Measurements from ENCODE around the gene ZNF470.

The ZNF470 gene

DNA sequence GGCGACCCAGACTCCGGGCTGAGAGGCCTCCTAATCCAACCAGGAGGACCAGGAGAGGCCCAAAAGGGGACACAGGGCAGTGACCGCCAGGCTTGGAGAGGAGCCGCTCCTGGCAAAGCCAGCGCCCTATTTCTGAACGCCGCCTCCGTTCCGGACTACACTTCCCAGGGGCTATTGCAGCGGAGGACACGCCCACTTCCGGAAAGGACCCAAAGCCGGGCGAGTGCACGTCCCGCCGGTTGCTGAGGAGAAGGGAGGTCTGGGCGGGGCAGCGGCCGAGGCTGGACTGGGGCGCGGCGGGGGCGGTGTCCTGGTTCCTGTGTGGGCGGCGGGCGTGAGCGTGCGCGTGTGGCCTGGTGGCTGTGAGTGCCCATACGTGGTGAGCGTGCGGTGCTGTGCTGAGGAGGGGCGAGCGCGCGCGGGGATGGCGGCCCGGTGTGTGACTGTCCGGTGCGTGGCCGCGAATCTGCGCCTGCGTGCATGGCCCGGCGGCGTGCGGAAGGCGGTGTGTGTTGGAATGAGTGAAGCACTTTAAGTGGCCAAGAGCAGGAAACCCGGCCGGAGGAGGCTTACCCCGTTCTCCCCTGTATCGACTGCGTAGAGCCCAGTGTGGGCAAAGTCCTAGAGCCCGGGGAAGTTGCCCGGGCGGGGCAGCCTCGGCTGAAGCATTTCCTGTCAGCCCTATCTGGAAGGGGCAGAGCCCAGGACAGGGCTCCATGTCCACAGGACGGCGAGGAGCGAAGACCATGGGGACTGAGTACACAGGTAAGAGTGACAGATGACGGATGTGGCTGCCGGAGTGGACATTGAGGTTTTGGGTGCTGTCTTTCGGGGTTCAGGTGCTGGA lies at the start of gene ZNF470 (continued):
- TF ChIP-seq, protein P1, sequence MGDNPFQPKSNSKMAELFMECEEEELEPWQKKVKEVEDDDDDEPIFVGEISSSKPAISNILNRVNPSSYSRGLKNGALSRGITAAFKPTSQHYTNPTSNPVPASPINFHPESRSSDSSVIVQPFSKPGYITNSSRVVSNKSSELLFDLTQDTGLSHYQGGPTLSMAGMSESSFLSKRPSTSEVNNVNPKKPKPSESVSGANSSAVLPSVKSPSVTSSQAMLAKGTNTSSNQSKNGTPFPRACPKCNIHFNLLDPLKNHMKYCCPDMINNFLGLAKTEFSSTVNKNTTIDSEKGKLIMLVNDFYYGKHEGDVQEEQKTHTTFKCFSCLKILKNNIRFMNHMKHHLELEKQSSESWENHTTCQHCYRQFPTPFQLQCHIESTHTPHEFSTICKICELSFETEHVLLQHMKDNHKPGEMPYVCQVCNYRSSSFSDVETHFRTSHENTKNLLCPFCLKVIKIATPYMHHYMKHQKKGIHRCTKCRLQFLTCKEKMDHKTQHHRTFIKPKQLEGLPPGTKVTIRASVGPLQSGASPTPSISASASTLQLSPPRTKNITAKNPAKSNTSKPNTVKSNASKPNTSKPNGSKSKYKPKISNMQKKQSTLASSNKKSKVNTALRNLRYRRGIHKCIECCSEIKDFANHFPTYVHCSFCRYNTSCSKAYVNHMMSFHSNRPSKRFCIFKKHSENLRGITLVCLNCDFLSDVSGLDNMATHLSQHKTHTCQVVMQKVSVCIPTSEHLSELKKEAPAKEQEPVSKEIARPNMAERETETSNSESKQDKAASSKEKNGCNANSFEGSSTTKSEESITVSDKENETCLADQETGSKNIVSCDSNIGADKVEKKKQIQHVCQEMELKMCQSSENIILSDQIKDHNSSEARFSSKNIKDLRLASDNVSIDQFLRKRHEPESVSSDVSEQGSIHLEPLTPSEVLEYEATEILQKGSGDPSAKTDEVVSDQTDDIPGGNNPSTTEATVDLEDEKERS (tag by site-specific recombination; IDR thresholded peaks at IDR 0.05), result no peak
- TF ChIP-seq ZNF114 (tag by site-specific recombination; IDR thresholded peaks at IDR 0.05) (no peak), HOXC10 (CRISPR knock-in tag; IDR thresholded peaks at IDR 0.05) (0 out of 2 replicates have a peak, but pooled peaks have one; percentile 16), SALL2 (tag by site-specific recombination; IDR thresholded peaks at IDR 0.05; ENCODE audit: borderline replicate concordance) (no peak), YY2 (tag by site-specific recombination; IDR thresholded peaks at IDR 0.05) (no peak), HOXA7 (CRISPR knock-in tag; IDR thresholded peaks at IDR 0.05; ENCODE audit: borderline replicate concordance) (no peak), ZNF785 (tag by site-specific recombination; IDR thresholded peaks at IDR 0.05) (peak; percentile 86), ZNF16 (tag by site-specific recombination; IDR thresholded peaks at IDR 0.05; ENCODE audit: low read depth) (no peak), ZNF404 (tag by site-specific recombination; IDR thresholded peaks at IDR 0.05) (no peak), KLF1 (tag by site-specific recombination; IDR thresholded peaks at IDR 0.05) (peak; percentile 96), ZNF514 (tag by site-specific recombination; IDR thresholded peaks at IDR 0.05) (no peak), ZNF211 (tag by site-specific recombination; IDR thresholded peaks at IDR 0.05; ENCODE audit: low read depth) (no peak), ZNF768 (tag by site-specific recombination; IDR thresholded peaks at IDR 0.05) (no peak), SP7 (tag by site-specific recombination; IDR thresholded peaks at IDR 0.05) (peak; percentile 70), ZNF558 (tag by site-specific recombination; IDR thresholded peaks at IDR 0.05) (no peak)
- TF ChIP-seq, protein P2, sequence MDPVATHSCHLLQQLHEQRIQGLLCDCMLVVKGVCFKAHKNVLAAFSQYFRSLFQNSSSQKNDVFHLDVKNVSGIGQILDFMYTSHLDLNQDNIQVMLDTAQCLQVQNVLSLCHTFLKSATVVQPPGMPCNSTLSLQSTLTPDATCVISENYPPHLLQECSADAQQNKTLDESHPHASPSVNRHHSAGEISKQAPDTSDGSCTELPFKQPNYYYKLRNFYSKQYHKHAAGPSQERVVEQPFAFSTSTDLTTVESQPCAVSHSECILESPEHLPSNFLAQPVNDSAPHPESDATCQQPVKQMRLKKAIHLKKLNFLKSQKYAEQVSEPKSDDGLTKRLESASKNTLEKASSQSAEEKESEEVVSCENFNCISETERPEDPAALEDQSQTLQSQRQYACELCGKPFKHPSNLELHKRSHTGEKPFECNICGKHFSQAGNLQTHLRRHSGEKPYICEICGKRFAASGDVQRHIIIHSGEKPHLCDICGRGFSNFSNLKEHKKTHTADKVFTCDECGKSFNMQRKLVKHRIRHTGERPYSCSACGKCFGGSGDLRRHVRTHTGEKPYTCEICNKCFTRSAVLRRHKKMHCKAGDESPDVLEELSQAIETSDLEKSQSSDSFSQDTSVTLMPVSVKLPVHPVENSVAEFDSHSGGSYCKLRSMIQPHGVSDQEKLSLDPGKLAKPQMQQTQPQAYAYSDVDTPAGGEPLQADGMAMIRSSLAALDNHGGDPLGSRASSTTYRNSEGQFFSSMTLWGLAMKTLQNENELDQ (tag by site-specific recombination; IDR thresholded peaks at IDR 0.05; ENCODE audit: low read depth), result no peak
- TF ChIP-seq, protein P3, sequence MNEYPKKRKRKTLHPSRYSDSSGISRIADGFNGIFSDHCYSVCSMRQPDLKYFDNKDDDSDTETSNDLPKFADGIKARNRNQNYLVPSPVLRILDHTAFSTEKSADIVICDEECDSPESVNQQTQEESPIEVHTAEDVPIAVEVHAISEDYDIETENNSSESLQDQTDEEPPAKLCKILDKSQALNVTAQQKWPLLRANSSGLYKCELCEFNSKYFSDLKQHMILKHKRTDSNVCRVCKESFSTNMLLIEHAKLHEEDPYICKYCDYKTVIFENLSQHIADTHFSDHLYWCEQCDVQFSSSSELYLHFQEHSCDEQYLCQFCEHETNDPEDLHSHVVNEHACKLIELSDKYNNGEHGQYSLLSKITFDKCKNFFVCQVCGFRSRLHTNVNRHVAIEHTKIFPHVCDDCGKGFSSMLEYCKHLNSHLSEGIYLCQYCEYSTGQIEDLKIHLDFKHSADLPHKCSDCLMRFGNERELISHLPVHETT (tag by site-specific recombination; IDR thresholded peaks at IDR 0.05), result no peak
- TF ChIP-seq, protein P4, sequence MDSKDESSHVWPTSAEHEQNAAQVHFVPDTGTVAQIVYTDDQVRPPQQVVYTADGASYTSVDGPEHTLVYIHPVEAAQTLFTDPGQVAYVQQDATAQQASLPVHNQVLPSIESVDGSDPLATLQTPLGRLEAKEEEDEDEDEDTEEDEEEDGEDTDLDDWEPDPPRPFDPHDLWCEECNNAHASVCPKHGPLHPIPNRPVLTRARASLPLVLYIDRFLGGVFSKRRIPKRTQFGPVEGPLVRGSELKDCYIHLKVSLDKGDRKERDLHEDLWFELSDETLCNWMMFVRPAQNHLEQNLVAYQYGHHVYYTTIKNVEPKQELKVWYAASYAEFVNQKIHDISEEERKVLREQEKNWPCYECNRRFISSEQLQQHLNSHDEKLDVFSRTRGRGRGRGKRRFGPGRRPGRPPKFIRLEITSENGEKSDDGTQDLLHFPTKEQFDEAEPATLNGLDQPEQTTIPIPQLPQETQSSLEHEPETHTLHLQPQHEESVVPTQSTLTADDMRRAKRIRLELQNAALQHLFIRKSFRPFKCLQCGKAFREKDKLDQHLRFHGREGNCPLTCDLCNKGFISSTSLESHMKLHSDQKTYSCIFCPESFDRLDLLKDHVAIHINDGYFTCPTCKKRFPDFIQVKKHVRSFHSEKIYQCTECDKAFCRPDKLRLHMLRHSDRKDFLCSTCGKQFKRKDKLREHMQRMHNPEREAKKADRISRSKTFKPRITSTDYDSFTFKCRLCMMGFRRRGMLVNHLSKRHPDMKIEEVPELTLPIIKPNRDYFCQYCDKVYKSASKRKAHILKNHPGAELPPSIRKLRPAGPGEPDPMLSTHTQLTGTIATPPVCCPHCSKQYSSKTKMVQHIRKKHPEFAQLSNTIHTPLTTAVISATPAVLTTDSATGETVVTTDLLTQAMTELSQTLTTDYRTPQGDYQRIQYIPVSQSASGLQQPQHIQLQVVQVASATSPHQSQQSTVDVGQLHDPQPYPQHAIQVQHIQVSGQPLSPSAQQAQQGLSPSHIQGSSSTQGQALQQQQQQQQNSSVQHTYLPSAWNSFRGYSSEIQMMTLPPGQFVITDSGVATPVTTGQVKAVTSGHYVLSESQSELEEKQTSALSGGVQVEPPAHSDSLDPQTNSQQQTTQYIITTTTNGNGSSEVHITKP (tag by site-specific recombination; IDR thresholded peaks at IDR 0.05), result peak; percentile 92
- TF ChIP-seq, protein P5, sequence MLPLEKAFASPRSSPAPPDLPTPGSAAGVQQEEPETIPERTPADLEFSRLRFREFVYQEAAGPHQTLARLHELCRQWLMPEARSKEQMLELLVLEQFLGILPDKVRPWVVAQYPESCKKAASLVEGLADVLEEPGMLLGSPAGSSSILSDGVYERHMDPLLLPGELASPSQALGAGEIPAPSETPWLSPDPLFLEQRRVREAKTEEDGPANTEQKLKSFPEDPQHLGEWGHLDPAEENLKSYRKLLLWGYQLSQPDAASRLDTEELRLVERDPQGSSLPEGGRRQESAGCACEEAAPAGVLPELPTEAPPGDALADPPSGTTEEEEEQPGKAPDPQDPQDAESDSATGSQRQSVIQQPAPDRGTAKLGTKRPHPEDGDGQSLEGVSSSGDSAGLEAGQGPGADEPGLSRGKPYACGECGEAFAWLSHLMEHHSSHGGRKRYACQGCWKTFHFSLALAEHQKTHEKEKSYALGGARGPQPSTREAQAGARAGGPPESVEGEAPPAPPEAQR (tag by site-specific recombination; IDR thresholded peaks at IDR 0.05), result no peak
- TF ChIP-seq, protein P6, sequence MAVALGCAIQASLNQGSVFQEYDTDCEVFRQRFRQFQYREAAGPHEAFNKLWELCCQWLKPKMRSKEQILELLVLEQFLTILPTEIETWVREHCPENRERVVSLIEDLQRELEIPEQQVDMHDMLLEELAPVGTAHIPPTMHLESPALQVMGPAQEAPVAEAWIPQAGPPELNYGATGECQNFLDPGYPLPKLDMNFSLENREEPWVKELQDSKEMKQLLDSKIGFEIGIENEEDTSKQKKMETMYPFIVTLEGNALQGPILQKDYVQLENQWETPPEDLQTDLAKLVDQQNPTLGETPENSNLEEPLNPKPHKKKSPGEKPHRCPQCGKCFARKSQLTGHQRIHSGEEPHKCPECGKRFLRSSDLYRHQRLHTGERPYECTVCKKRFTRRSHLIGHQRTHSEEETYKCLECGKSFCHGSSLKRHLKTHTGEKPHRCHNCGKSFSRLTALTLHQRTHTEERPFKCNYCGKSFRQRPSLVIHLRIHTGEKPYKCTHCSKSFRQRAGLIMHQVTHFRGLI (tag by site-specific recombination; IDR thresholded peaks at IDR 0.05), result no peak
- TF ChIP-seq, protein P7, sequence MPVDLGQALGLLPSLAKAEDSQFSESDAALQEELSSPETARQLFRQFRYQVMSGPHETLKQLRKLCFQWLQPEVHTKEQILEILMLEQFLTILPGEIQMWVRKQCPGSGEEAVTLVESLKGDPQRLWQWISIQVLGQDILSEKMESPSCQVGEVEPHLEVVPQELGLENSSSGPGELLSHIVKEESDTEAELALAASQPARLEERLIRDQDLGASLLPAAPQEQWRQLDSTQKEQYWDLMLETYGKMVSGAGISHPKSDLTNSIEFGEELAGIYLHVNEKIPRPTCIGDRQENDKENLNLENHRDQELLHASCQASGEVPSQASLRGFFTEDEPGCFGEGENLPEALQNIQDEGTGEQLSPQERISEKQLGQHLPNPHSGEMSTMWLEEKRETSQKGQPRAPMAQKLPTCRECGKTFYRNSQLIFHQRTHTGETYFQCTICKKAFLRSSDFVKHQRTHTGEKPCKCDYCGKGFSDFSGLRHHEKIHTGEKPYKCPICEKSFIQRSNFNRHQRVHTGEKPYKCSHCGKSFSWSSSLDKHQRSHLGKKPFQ (tag by site-specific recombination; IDR thresholded peaks at IDR 0.05), result no peak
- TF ChIP-seq, protein P8, sequence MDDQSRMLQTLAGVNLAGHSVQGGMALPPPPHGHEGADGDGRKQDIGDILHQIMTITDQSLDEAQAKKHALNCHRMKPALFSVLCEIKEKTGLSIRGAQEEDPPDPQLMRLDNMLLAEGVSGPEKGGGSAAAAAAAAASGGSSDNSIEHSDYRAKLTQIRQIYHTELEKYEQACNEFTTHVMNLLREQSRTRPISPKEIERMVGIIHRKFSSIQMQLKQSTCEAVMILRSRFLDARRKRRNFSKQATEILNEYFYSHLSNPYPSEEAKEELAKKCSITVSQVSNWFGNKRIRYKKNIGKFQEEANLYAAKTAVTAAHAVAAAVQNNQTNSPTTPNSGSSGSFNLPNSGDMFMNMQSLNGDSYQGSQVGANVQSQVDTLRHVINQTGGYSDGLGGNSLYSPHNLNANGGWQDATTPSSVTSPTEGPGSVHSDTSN (CRISPR knock-in tag; IDR thresholded peaks at IDR 0.05), result peak; percentile 88

Measured in HEK293 (cell line).